Measurements from ENCODE around the gene GNGT1. TPM values are rescaled to one million over a fixed set of nuclear protein-coding genes. Genes with fewer than 3 reads are reported as not detected.

GNGT1 gene
- total and polyA plus RNA-seq, 2 of the 8 experiments (the other 6 are each of a cell fraction or from before 2014, with no cell fraction given) = 0.26 TPM; not detected in 1

DNA sequence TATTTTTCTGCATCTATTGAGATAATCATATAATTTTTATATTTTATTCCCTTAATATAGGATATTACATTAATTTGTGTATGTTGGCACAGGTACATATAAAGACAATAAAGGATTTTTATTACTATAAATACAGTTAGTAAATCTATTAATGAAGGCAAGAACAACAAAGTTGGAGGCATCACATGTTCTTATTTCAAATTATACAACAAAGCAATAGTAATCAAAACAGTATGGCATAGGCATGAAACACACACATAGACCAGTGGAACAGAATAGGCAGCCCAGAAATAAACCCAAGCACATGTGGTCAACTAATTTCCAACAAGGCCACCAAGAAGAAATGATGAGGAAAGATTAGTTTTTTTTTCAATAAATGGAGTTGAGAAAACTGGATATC, 27.0 kb upstream of the GNGT1 start:
- Histone ChIP-seq H4K20me1 (replicated peaks in 1 of 2; ENCODE audit: control insufficient read depth in 1 of 2, insufficient read depth in 2 of 2, low read length in 2 of 2) (no peaks in the 10 kb centered on the region), H3K27ac (ENCODE audit: low read depth, low read length) (no peak overlapping the region), H2BK5ac (ENCODE audit: low read depth, low read length) (no peak overlapping the region), H3K9me3 (ENCODE audit: insufficient read depth in 2 of 2, low read depth in 1 of 2, low read length in 1 of 2) (peaks cover 4 to 9% of the 10 kb centered on the region in 2 experiments; a peak in 2 of 4 replicates), H3K23me2 (ENCODE audit: low read depth, low read length) (no peaks in the 10 kb centered on the region), H3K18ac (ENCODE audit: extremely low read depth, low read length) (no peak overlapping the region), H3K4me3 (ENCODE audit: extremely low read depth in 1 of 4, insufficient read depth in 2 of 4, low read depth in 3 of 4, low read length in 4 of 4) (no peak overlapping the region), H4K5ac (ENCODE audit: insufficient read length, low read depth, low read length) (no peak overlapping the region), H3K4me2 (ENCODE audit: insufficient read depth in 1 of 2, low read depth in 2 of 2, low read length in 2 of 2) (no peak overlapping the region), H3K79me2 (ENCODE audit: control insufficient read depth in 1 of 2, insufficient read depth in 2 of 2, low read length in 2 of 2) (no peaks in the 10 kb centered on the region), H2BK15ac (ENCODE audit: low read length) (no peak overlapping the region), H3K23ac (ENCODE audit: insufficient read length) (no peak overlapping the region), H3K4me1 (replicated peaks in 1 of 4; ENCODE audit: control insufficient read depth in 3 of 4, insufficient read depth in 4 of 4, low read length in 3 of 4) (no peaks in the 10 kb centered on the region), H2AFZ (ENCODE audit: low read length) (no peak overlapping the region), H3K36me3 (ENCODE audit: control insufficient read depth in 2 of 4, insufficient read depth in 4 of 4, low read length in 3 of 4) (no peaks in the 10 kb centered on the region), H3K27me3 (replicated peaks in 1 of 4; ENCODE audit: control insufficient read depth in 3 of 4, extremely low read depth in 1 of 4, insufficient read depth in 3 of 4, low read length in 3 of 4) (no peaks in the 10 kb centered on the region), H2BK20ac (ENCODE audit: low read length) (no peak overlapping the region), H3K79me1 (ENCODE audit: low read depth, low read length) (no peaks in the 10 kb centered on the region), H3K9ac (replicated peaks in 1 of 4; ENCODE audit: extremely low read depth in 1 of 4, low read depth in 3 of 4, low read length in 3 of 4) (no peak overlapping the region), H4K91ac (replicated peaks; ENCODE audit: insufficient read length, low read length) (no peak overlapping the region), H3K14ac (ENCODE audit: insufficient read length) (no peak overlapping the region), H3K4ac (replicated peaks; ENCODE audit: insufficient read length, low read depth, low read length) (no peak overlapping the region), H2AK5ac (ENCODE audit: low read depth, low read length) (no peak overlapping the region), H2BK12ac (ENCODE audit: low read depth, low read length) (no peak overlapping the region), H4K8ac (ENCODE audit: extremely low read depth, insufficient read depth, low read length) (no peak overlapping the region), H2BK120ac (replicated peaks; ENCODE audit: low read depth, low read length) (no peak overlapping the region), H3K56ac (replicated peaks; ENCODE audit: insufficient read length, low read depth, low read length) (no peak overlapping the region)
- CTCF ChIA-PET (ENCODE audit: partially characterized antibody) = no interaction called here
- no peak for DNase-seq (ENCODE audit: low read depth in 1 of 2, low spot score in 2 of 2)
- POLR2A ChIA-PET (ENCODE audit: partially characterized antibody) = no interaction called here
- FAIRE-seq = no peak
- TF ChIP-seq POLR2AphosphoS5 (IDR thresholded peaks at IDR 0.05; ENCODE audit: low read depth, low read length) (no peak), ZNF274 (IDR thresholded peaks at IDR 0.05; ENCODE audit: borderline replicate concordance, extremely low read depth, low read length) (no peak), SUZ12 (IDR thresholded peaks at IDR 0.05; ENCODE audit: low read length) (no peak), RXRA (IDR thresholded peaks at IDR 0.05; ENCODE audit: insufficient read depth, low read depth, low read length) (no peak)
- TF ChIP-seq, protein P1, sequence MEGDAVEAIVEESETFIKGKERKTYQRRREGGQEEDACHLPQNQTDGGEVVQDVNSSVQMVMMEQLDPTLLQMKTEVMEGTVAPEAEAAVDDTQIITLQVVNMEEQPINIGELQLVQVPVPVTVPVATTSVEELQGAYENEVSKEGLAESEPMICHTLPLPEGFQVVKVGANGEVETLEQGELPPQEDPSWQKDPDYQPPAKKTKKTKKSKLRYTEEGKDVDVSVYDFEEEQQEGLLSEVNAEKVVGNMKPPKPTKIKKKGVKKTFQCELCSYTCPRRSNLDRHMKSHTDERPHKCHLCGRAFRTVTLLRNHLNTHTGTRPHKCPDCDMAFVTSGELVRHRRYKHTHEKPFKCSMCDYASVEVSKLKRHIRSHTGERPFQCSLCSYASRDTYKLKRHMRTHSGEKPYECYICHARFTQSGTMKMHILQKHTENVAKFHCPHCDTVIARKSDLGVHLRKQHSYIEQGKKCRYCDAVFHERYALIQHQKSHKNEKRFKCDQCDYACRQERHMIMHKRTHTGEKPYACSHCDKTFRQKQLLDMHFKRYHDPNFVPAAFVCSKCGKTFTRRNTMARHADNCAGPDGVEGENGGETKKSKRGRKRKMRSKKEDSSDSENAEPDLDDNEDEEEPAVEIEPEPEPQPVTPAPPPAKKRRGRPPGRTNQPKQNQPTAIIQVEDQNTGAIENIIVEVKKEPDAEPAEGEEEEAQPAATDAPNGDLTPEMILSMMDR (IDR thresholded peaks at IDR 0.05; ENCODE audit: control extremely low read depth in 1 of 3, insufficient read depth in 1 of 3, low read depth in 1 of 3, low read length in 3 of 3) = no peak
- TF ChIP-seq, protein P2, sequence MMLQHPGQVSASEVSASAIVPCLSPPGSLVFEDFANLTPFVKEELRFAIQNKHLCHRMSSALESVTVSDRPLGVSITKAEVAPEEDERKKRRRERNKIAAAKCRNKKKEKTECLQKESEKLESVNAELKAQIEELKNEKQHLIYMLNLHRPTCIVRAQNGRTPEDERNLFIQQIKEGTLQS (IDR thresholded peaks at IDR 0.05; ENCODE audit: insufficient read depth, low read depth, low read length) = no peak
